Small intestine (tissue), 7 donors: Measurements from ENCODE around the gene GPR108. TPM values are rescaled to one million over a fixed set of nuclear protein-coding genes. Genes with fewer than 3 reads are reported as not detected.

Experiments
- DNase-seq, 2 donors: peaks; one replicate each; pipeline versions ENCODE4 v3.0.0 to v3.0.0-alpha.2; 2013
- FAIRE-seq: peaks from 2 replicates; lab custom pipeline; 2012; peaks lifted over from hg19 to GRCh38; lab: Jason Lieb, UNC
- H3K27ac ChIP-seq, 3 donors: one replicate each; pipeline ENCODE4 v1.5.1; 2013; ENCODE audit warnings: low read length in 2 of 3, mild to moderate bottlenecking in 2 of 3, control low read depth in 1 of 3, inconsistent platforms in 1 of 3, low read depth in 1 of 3, moderate library complexity in 1 of 3
- H3K27me3 ChIP-seq, 3 donors: one replicate each; pipeline ENCODE4 v1.6.1; 2013; ENCODE audit warnings: low read length in 3 of 3, inconsistent platforms in 1 of 3; ENCODE audit not compliant: control insufficient read depth in 3 of 3, insufficient read depth in 3 of 3
- H3K36me3 ChIP-seq, 3 donors: one replicate each; pipeline ENCODE4 v1.6.1; 2013; ENCODE audit warnings: low read length in 3 of 3, inconsistent platforms in 1 of 3, low read depth in 1 of 3, mild to moderate bottlenecking in 1 of 3, moderate library complexity in 1 of 3; ENCODE audit not compliant: control insufficient read depth in 3 of 3, insufficient read depth in 2 of 3
- H3K4me1 ChIP-seq, 3 donors: one replicate each; pipeline ENCODE4 v1.6.1; 2013; ENCODE audit warnings: low read length in 2 of 3, inconsistent platforms in 1 of 3, low read depth in 1 of 3, mild to moderate bottlenecking in 1 of 3, moderate library complexity in 1 of 3; ENCODE audit not compliant: control insufficient read depth in 3 of 3, insufficient read depth in 2 of 3
- H3K4me3 ChIP-seq, 3 donors: one replicate each; pipeline ENCODE4 v1.5.1; 2013; ENCODE audit warnings: low read length in 3 of 3, control low read depth in 1 of 3, inconsistent platforms in 1 of 3, low read depth in 1 of 3, mild to moderate bottlenecking in 1 of 3, moderate library complexity in 1 of 3
- H3K9me3 ChIP-seq, 2 donors: one replicate each; pipeline ENCODE4 v1.6.1; 2013; ENCODE audit warnings: low read depth in 1 of 2, low read length in 1 of 2; ENCODE audit not compliant: control insufficient read depth in 2 of 2, insufficient read depth in 1 of 2
- WGBS, 3 donors: extraction: QIAGEN DNeasy Blood & Tissue Kit; methylation state at CpG; one replicate each; pipeline ENCODE4 v1.1.7; 2013; 5-methylcytosine and 5-hydroxymethylcytosine counted together
- polyA plus RNA-seq, 4 donors: library from polyadenylated mRNA; stranded (reverse) in 3 of 4; unstranded in 1 of 4; fragments of 200-250 nt in 3 of 4; fragments of 120-200 nt in 1 of 4; gene quantifications; one replicate each; pipeline versions ENCODE4 v1.2.1 to v1.2.3, GENCODE V29; 2013
- donor health status: healthy with polysubstance abuse.
- donor health status: control.
- donor health status: control.
- donor health status: Bipolar disorder and iron deficiency.
- donor health status: healthy.

Gene GPR108
- polyA plus RNA-seq, 4 donors, result 68.9 to 128 (median 89.2) TPM

DNA sequence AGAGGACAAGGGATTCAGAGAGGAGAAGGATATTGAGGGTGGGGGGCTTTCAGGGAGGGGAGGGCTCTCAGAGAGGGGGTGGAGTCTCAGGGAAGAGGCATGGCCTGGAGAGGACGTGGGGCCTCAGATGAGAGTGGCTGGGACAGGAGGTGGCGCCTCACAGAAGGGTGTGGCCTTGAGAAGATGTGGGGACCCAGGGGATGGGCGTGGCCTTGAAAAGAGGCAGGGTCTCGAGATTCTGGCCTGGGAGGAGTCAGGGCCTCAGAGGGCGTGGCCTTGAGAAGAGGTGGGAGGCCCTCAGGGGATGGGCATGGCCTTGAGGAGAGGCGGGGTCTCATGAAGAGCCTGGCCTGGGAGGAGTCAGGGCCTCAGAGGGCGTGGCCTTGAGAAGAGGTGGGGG lies 43.7 kb downstream of the GPR108 start:
- no peaks in the 10 kb centered on the region for H3K9me3 ChIP-seq
- H3K4me1 ChIP-seq, result no peaks in the 10 kb centered on the region
- H3K4me3 ChIP-seq, result no peak overlapping the region
- H3K27ac ChIP-seq, result no peak overlapping the region
- H3K36me3 ChIP-seq, result peaks cover 0 to 6% (median 0%) of the 10 kb centered on the region in 3 donors
- 74 to 80% (median 76%) methylated on average over 6 to 7 of the region's 7 CpGs for WGBS, 3 donors
- FAIRE-seq (no peak), DNase-seq (no peak)
- no peaks in the 10 kb centered on the region for H3K27me3 ChIP-seq

DNA sequence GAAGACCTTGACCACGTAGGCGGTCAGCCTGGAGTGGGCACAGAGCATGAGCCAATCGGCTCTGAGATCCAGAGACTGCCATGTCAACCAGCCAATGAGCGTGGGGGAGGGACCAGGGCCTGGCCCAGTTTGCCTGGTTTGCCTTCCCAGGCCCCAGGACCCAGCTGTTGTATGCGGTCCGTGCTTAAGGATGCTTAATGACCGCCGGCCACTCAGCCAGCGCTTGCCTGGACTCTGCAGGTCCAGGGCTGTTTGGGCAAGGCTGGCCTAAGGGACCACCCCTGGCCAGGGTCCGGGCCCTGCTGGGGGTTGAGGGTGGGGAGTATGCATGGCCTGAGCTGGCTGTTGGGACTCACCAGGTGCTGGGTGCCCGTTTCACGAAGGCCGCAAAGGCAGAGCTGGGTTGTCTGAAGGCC lies 44.3 kb downstream of the GPR108 start:
- H3K36me3 ChIP-seq, result peaks cover 0 to 6% (median 0%) of the 10 kb centered on the region in 3 donors
- no peak for DNase-seq
- no peaks in the 10 kb centered on the region for H3K9me3 ChIP-seq
- no peak overlapping the region for H3K4me3 ChIP-seq
- FAIRE-seq, result no peak
- no peaks in the 10 kb centered on the region for H3K27me3 ChIP-seq
- WGBS, 3 donors, result 89 to 97% (median 90%) methylated on average over 13 of the region's 13 CpGs
- no peak overlapping the region for H3K27ac ChIP-seq
- H3K4me1 ChIP-seq, result no peaks in the 10 kb centered on the region

DNA sequence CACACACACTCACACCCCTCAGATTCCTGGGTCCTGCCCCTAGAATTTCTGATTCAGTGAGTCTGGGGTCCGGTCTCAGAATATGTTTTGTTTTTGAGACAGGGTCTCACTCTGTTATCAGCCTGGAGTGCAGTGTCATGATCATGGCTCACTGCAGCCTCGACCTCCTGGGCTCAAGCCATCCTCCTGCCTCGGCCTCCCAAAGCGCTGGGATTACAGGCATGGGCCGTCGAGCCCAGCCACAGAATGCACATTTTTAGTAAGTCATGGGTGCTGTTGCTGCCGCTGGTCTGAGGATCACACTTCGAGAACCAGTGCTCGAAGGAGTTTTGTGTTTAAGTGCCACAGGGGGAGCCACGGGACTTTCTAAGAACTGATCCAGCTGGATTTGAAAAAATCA lies 45.4 kb downstream of the GPR108 start:
- DNase-seq (no peak), FAIRE-seq (no peak)
- Histone ChIP-seq H3K4me1 (no peaks in the 10 kb centered on the region), H3K36me3 (peaks cover 0 to 3% (median 0%) of the 10 kb centered on the region in 3 donors), H3K27me3 (no peaks in the 10 kb centered on the region), H3K27ac (no peak overlapping the region), H3K9me3 (no peaks in the 10 kb centered on the region), H3K4me3 (no peak overlapping the region)
- 80 to 85% (median 84%) methylated on average over 10 of the region's 10 CpGs for WGBS, 3 donors

DNA sequence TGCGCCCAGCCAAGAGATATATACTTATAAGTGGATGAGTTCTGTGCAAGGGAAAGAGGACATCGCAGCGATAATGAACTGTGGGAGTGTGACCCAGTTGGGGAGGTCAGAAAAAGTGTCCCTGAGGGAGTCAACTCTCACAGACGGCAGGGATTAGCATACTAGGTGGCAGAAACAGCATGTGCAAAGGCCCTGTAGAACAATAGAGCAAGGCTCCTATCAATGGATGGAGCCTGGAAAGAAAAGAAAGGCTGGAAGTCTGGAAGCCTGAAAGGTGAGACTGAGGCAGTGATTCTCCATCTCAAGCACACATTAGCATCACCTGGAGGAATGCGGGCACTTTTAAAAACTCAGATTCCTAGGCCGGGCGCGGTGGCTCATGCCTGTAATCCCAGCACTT lies 46.0 kb downstream of the GPR108 start:
- Histone ChIP-seq H3K27me3 (no peaks in the 10 kb centered on the region), H3K9me3 (no peaks in the 10 kb centered on the region), H3K4me1 (no peaks in the 10 kb centered on the region), H3K36me3 (peaks cover 0 to 5% (median 0%) of the 10 kb centered on the region in 3 donors), H3K4me3 (no peak overlapping the region), H3K27ac (no peak overlapping the region)
- 88 to 97% (median 92%) methylated on average over 8 of the region's 8 CpGs for WGBS, 3 donors
- DNase-seq (no peak), FAIRE-seq (no peak)

DNA sequence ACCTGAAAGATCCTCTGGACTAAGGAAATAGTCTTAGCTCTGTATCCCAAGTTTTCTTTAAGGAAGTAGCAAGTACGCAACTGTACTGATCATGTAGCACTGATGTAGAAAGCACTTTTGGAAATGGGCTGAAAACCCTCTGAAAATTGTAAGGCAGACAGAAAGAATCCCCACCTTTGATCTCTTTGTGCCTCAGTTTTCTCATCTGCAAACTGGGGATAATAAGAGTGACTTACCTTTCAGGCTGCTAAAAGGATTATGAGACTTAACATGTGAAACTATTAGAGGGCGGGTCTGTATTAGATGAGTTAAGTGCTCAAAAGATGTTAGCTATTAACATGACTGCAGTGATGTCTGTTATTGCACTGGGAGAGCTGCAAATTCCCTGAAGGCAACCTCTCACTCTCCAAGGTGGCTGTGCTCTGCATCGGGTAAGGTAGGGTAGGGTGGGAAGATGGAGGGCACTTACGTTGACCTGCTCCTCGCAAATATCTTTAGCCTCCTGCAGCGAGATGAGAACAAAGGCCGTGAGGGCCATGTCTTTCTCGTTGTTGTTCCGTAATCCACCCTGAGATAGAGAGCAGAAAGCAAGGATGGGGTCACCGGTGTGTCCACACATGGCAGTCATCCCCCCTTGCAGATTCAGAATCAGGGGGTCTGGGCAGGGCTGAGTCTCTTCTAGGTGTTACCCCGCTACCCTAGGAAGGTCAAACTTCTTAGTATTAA lies 47.1 kb downstream of the GPR108 start:
- WGBS, 3 donors, result 87 to 89% (median 88%) methylated on average over 11 of the region's 11 CpGs
- DNase-seq (no peak), FAIRE-seq (no peak)
- no peaks in the 10 kb centered on the region for H3K4me1 ChIP-seq
- no peaks in the 10 kb centered on the region for H3K27me3 ChIP-seq
- no peaks in the 10 kb centered on the region for H3K9me3 ChIP-seq
- no peak overlapping the region for H3K27ac ChIP-seq
- H3K36me3 ChIP-seq, result peaks cover 0 to 5% (median 0%) of the 10 kb centered on the region in 3 donors
- H3K4me3 ChIP-seq, result no peak overlapping the region

DNA sequence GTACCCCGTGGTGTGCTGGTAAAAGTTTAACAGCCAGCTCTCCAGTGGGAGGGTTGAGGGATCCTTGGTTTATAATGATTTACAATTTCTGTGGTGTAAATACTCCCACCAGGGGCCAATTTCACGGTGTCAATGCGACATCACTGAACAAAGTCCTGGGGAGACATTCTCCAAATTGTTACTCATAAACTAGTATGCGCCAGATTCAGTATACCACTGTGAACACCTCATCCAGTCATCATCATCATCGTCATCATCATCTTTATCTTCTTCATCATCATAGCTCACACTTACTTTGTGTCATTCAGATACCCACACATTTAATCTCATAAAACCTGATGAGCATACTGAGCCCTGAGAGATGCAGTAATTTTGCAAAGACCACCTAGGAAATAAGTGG lies 50.3 kb downstream of the GPR108 start:
- 61 to 62% (median 62%) methylated on average over 5 of the region's 5 CpGs for WGBS, 3 donors
- FAIRE-seq, result no peak
- Histone ChIP-seq H3K4me1 (no peaks in the 10 kb centered on the region), H3K9me3 (no peaks in the 10 kb centered on the region), H3K36me3 (peaks cover 0 to 2% (median 0%) of the 10 kb centered on the region in 3 donors), H3K4me3 (no peak overlapping the region), H3K27ac (no peak overlapping the region), H3K27me3 (no peaks in the 10 kb centered on the region)
- DNase-seq, result no peak

DNA sequence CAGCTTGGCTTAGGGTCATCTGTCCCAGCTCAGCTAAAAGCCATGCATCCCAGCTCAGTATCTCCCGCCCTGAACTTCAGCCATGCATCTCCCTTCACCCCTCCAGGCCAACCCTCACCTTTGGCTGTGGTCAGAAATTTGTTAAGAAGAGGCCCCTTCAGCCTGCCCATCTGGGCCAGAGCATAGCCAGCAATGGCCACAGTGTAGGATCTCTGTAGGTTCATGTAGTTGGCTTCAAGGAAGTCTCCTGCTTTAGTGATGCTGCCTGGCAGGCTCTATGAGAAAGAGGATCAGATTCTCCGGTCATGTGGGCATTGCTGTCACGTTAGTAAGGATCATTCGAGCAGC lies 50.8 kb downstream of the GPR108 start:
- Histone ChIP-seq H3K27ac (no peak overlapping the region), H3K9me3 (no peaks in the 10 kb centered on the region), H3K27me3 (no peaks in the 10 kb centered on the region), H3K4me3 (no peak overlapping the region), H3K4me1 (no peaks in the 10 kb centered on the region), H3K36me3 (peaks cover 0 to 2% (median 0%) of the 10 kb centered on the region in 3 donors)
- WGBS, 3 donors, result 86 to 88% (median 88%) methylated on average over 4 of the region's 4 CpGs
- FAIRE-seq, result no peak
- DNase-seq, result no peak

DNA sequence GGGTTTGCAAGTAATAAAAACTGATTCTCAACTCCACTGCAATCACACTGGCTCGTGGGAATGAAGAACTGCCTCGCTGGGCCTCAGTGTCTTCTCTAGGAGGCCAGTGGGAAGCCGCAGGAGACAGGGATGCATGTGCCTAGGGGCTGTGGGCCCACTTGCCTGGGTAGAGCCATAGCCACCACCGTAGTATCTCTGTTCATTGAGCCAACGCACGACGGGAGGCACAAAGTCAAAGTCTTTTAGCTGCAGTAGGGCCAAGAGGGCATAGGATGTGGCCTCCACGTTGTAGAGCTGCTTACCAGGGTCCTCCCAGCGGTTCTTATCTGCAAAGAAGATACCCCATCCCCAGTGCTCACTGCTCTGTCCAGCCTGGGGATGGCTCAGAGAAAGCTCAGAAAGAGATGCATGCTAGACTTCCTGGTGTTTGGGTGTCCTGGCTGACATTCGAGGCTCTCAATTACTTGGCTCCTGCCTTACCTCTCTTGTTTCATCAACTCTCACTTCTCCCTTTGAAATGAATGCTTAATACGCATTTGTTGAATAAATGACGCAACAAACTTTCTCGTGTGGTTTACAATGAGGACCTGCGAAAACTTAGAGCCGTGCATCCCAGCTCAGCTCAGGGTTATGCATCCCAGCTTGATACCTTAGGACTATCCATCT lies 51.3 kb downstream of the GPR108 start:
- FAIRE-seq (no peak), DNase-seq (no peak)
- WGBS, 3 donors, result 86 to 90% (median 87%) methylated on average over 15 of the region's 15 CpGs
- H3K27me3 ChIP-seq, result no peaks in the 10 kb centered on the region
- no peaks in the 10 kb centered on the region for H3K9me3 ChIP-seq
- H3K4me3 ChIP-seq, result no peak overlapping the region
- no peaks in the 10 kb centered on the region for H3K4me1 ChIP-seq
- H3K36me3 ChIP-seq, result peaks cover 0 to 2% (median 0%) of the 10 kb centered on the region in 3 donors
- H3K27ac ChIP-seq, result no peak overlapping the region
